Inflammatory macrophage treated with lipopolysaccharide for 1 hour (primary cell): Measurements from ENCODE around the gene ATP10B.
"Not testable (repeated sequence)": the region's sequence is repeated elsewhere in the genome, so short reads cannot be mapped to it uniquely, and the experiment has no call there.

Experiments
- DNase-seq, 2 donors: peaks; one replicate each; pipeline ENCODE4 v3.0.0-alpha.2; 2020 to 2022

ATP10B gene

GRCh38 chr5:160749682-160750081 lies 102.3 kb downstream of the ATP10B start:
- no peak for DNase-seq

GRCh38 chr5:160749026-160749425 lies 103.0 kb downstream of the ATP10B start:
- no peak for DNase-seq

- DNase-seq = no peak
These were observed 104.0 kb downstream of the ATP10B start for GRCh38 chr5:160747987-160748386.

- no peak for DNase-seq
These were observed 104.5 kb downstream of the ATP10B start for GRCh38 chr5:160747559-160747958.

- DNase-seq = no peak
These were observed 107.5 kb downstream of the ATP10B start for GRCh38 chr5:160744268-160745101.

GRCh38 chr5:160743027-160743426 lies 109.0 kb downstream of the ATP10B start:
- no peak for DNase-seq

- DNase-seq = no peak
These were observed 109.6 kb downstream of the ATP10B start for GRCh38 chr5:160742446-160742845.

- DNase-seq = no peak
These were observed 124.6 kb downstream of the ATP10B start for GRCh38 chr5:160727296-160727997.

GRCh38 chr5:160726721-160727120 lies 125.3 kb downstream of the ATP10B start:
- DNase-seq = no peak

GRCh38 chr5:160720822-160721221 lies 131.2 kb downstream of the ATP10B start:
- no peak for DNase-seq

- DNase-seq = not testable (repeated sequence)
These were observed 136.5 kb downstream of the ATP10B start for GRCh38 chr5:160715508-160715907.

GRCh38 chr5:160703547-160704189 lies 148.3 kb downstream of the ATP10B start:
- no peak for DNase-seq

GRCh38 chr5:160702934-160703333 lies 149.1 kb downstream of the ATP10B start:
- peak; percentile 96 to 97 for DNase-seq

GRCh38 chr5:160702311-160702803 lies 149.7 kb downstream of the ATP10B start:
- DNase-seq = peak; percentile 78 to 83

GRCh38 chr5:160701403-160701802 lies 150.6 kb downstream of the ATP10B start:
- no peak for DNase-seq

- DNase-seq = no peak
These were observed 152.7 kb downstream of the ATP10B start for GRCh38 chr5:160699301-160699700.

- no peak for DNase-seq
These were observed 154.7 kb downstream of the ATP10B start for GRCh38 chr5:160697281-160697680.

- DNase-seq = peak; percentile 55 to 67
These were observed 157.1 kb downstream of the ATP10B start for GRCh38 chr5:160694896-160695295.

GRCh38 chr5:160693831-160694465 lies 158.1 kb downstream of the ATP10B start:
- no peak for DNase-seq

GRCh38 chr5:160692271-160692670 lies 159.7 kb downstream of the ATP10B start:
- DNase-seq = peak; percentile 50 to 57

- DNase-seq = peak in 1 of 2 donors; percentile 75
These were observed 166.3 kb downstream of the ATP10B start for GRCh38 chr5:160685695-160686094.

GRCh38 chr5:160685219-160685618 lies 166.8 kb downstream of the ATP10B start:
- DNase-seq = no peak
